NCI-H2196 (cell line): ENCODE measurements around the gene CZIB.

Source experiments
- DNase-seq: peaks from one replicate; lab custom pipeline; 2025; ENCODE audit not compliant: unreplicated experiment; lab: John Stamatoyannopoulos, UW

CZIB gene

DNA sequence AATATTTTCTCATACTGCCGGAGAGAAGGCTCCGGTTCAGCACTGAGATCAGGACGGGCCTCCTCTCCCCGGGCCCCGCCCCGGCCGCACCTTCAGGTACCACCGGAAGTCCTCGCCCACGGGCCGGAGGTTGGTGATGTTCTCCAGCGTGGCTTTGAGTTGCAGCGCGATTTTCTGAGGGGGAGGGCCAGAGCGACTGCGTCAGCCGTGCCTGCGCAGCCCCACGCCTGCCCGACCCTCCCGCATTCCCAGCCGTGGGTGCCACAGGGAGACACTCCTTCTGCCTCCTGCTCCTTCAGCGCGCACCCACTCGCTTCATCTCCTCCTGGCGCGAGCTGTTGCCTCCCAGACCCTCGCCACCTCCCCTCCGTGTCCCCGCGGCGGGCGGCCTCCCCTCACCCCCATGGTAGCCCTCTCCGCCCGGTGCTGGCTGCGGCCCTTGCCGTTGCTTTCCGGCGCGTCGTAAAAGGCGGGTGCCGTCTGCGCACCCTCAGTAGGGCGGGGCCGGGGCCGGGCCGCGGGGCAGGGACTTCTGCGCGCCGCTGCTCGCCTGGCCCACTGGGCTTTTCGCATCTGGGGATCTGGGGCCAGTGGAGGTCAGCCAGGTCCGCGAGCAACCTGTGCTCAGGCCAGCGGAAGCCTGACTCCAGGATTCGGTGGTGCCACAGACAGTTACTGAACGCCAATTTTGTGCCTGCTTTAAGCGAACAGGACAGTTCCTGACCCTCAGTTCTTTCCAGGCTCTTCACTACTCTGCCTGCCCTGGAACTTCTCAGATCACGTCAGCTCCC, at the start of gene CZIB:
CZIB (minus strand) TSS at position 464 of the 791 bp plus-strand sequence; CDS start at position 405, 59 bp downstream.
- DNase-seq = peak; percentile 93

DNA sequence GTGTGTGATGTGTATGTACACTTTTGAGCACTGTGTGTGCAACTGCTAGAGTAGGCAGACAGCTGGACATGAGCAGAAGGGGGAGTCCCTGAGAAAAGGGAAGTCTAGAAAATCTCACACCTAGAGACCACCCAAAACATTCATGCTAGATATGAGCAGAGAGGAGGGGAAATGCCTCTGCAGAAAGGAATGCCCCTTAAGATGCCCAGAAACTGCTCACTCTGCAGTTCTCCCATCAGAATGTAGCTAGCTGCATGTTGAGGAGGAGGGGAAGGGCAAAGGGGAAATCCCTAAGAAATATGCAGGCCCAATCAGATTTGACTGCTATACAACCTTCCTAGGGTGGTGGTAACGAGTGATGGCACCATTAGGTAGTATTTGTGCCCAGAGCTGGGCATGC, 49.7 kb upstream of the CZIB start:
- DNase-seq = no peak

DNA sequence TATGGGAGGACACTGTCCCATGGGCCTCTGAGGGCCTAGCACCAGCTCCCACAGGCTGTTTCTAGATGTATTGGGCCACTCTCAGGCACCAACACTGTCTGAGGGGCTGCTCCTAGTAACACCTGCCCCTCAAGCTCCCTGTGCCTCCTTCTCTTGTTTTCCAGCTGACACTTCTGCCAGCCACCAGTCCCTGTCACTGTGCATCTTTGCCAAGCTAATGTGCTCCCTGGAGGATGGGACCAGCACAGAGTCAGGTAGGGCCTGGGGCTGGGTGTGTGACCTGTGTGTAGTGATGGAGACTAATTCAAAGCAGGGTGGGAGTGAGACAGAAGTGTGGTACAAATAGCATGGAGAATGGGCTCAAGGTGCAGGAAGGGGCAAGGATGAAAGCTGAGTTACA, 47.3 kb upstream of the CZIB start:
- no peak for DNase-seq

DNA sequence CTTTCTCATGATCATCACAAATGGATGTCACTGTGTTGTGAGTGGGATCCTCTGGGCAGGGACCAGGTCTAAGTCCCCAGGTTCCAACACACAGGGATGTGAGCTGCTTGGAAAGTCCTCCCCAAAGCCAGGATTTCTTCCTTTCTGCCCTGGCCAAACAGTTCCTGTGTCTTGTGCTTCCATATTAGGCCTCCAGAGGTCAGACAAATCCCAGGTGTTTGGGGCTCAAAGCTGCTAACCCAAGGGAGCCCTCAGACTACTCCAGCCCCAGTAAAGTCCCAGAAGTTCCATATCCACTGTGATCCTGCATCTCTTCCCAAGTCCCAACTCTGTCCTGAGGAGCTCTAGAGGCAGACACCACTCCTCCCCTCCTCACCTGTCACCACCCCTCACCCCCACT, 45.6 kb upstream of the CZIB start:
- peak; percentile 40 for DNase-seq

GRCh38 chr1:53265581-53265980, 45.1 kb upstream of the CZIB start:
- DNase-seq = no peak

- no peak for DNase-seq
These were observed 43.6 kb upstream of the CZIB start for GRCh38 chr1:53264048-53264447.

DNA sequence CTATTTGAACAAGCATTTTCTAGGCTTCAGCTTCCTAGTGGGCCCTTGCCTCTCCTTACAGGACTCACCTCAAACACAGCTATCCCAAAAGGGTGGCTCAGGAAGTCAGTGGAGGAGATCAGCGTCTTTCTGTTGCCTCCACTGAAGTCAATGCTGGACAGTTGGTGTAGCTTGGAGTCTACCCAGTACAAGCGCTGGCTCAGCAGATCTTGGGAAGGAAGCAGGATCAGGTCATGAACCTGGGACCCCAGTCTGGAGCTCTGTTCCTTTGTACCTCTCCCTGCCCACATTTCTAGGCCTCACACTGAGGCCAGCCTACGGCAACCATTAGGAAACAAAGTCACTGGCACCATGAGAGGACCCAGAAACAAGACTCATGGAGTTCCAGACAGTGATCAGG, 41.6 kb upstream of the CZIB start:
- no peak for DNase-seq

- DNase-seq = no peak
These were observed 40.3 kb upstream of the CZIB start for GRCh38 chr1:53260631-53261247.

DNA sequence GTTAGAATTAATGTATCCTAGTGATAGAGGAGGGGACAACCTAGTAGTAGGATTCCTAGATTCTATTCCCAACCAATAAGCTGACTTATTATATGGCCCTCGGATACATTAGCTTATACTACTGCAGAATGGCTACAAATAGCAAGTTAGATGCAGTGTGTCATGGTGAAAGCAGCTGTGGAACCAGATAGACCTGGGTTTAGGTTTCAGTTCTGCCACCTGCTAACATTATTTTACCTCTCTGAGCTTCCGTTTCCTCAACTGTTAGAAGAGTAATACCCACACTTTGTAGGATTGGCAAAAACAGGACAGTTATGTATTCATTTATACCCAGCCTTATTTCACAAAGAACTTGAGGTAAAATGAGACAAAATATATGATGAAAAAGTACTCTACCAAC, 39.5 kb upstream of the CZIB start:
- no peak for DNase-seq

GRCh38 chr1:53258216-53258615, 37.8 kb upstream of the CZIB start:
- DNase-seq = no peak

- DNase-seq = no peak
These were observed 37.1 kb upstream of the CZIB start for GRCh38 chr1:53257454-53258081.

DNA sequence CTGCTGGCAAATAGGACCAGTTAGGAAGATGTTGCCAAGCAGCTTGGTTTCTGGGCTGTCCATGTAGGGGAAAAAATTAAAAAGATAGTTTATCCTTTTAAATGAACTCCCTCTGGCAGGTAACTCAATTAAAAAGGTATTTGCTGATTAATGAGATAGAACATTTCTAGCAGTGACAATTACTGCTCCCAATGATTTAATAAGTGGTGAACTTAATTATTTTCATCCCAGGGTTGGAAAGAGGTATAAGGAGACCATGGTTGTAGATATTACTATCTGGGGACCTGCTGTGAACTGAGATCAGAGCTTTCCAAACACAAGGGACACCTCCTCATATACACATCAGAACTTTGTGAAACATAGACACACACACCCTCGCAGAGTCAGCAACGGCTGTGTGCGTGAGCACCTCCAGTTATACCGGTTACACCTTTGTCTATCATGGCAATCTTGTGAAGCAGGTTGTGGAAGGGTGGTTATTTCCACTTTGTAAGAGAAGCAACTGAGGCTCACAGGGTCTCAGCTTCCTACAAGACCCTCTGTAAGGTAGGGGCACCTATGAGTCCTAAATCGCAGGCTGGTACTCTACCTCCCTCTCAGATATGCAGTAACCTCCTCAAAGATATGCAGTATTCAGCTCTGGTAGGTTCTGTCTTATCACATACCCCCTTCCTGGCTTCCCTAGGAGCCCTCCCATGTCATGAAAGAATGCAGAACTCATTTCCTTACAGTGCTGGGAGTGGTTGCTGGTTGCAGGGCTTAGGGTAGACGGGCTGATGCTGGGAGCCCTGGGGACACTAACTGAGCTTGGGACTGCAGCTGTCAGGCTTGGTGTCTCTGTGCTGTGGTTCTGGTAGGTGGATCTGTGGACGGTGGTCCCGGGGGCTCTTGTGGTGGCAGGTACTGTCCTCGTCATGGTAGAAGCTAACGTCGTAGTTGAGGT, 36.3 kb upstream of the CZIB start:
- DNase-seq = no peak

- no peak for DNase-seq
These were observed 34.6 kb upstream of the CZIB start for GRCh38 chr1:53255031-53255430.

DNA sequence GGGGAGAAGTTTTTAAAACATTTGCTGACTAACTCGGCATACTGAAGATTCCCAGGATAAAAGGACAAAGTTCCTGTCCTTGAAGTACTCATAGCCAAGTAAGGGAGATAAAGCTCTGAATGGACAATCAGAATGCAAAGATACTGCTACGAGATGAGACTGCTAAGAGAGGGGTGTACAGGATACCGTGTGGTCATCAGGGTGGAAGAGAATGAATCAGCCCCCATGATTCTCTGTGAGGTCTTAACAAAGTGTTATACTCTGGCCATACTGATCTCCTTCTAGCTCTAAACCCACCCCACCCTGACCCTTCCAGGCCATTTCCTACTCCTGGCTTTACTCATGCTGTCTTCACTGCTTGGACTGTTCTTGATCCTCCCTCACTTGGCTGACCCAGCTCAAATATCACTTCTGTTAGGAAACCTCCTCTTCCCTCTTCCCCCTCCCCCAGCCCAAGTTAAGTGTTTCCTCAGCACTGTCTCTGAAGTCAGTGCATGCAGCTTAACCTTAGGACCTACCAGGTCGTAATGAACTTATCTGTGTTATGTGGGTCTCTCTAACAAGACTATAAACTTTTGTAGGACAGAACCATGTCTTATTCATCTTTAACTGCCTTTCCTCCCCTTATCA, 33.7 kb upstream of the CZIB start:
- no peak for DNase-seq

GRCh38 chr1:53250325-53250724, 29.9 kb upstream of the CZIB start:
- DNase-seq = no peak

DNA sequence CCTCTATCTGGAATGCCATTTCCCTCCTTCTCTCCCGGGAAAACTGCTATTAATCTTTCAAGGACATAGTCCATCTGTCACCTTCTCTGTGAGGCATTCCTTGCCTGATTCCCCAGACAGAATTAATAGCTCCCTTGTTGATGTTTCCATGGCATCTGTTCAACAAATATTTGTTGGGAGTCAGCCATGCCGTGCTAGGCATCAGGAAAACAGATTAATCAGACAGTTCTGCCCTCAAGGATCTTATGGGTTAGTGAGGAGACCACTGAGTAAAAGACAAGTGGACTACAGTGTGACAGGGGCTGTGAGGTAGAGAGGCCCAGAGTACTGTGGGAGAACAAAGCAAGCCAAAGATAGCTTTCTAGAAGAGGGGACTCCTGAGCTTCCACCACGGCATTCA, 29.3 kb upstream of the CZIB start:
- no peak for DNase-seq

DNA sequence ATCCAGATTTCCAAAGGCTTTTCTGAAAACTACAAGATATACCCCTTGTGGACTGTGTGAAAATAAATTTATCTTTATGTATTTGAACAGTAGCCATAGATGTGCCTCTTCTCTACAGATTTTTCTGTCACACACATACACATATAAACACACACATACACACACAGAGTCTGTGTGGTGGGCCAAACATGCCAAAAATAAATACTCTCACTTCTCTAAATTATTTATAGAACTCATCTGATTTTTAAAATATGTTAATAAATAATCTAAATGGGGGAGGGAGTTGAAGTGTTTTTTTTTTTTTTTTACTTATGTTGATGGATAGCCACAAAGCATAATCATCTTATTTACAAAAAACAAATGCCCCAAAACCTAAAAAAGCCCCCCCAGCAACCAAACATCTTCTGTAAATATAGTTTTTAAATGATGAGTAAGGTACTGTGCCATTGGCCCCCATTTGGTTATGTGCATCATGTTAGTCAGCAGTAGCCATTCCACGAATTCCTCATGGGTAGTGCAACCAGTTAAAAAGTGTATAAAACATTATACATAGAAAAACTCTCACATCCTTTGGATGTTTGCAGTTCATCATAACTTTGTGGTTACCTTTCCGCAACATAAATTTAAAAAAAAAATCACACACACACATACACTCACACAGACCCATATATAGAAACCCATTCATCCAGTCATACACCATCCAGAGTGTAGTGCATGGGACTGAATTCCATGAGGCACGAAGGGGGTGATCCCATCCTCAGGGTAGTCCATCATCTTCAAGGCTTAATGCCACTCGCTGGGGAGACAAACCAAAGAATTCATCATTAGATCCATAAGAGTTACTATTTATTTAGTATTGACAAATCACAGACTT, 26.1 kb upstream of the CZIB start:
- DNase-seq = no peak

DNA sequence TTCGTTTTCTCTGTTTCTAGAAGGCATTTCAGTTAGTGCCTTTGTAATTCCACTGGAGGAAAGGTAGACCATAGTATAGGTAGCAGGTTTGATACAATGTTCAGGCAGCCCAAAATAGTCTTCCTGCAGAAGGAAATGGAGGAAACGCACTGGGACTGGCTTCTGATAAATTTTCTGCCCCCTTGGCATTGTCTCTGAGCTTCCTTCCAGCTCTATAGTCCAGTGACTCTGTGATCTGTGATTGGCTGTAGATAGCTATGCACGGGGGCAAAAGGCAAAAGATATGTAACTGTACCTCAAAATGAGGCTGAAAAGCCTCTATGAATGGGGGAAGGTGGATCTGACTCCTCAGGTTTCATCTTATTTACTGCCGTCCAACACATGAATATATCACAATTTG, 23.7 kb upstream of the CZIB start:
- DNase-seq = no peak

DNA sequence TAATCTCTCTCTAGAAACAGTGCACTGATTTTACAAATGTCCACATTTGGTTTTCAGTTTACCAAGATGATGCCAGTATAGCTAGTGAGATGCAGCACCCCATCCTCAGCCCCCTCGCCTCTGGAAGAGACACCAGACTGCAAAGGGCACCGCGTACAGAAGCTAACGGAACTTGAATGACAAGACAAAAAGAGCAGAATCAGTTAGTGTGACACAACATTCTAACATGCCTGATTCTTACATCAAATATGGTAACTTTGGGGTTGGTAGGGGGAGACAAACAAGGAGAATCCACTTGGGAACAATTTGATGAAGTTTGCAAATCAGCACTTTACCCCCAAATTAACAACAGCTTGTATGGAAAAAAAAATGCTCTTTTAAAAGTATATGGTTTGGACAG, 21.9 kb upstream of the CZIB start:
- DNase-seq = no peak

GRCh38 chr1:53241828-53242227, 21.4 kb upstream of the CZIB start:
- no peak for DNase-seq
